GM10248 (cell line): ENCODE data around the gene ENO1.
A peak's percentile ranks its signal among the peaks of the same experiment; 100 is the strongest.
"Not testable (repeated sequence)": the region's sequence is repeated elsewhere in the genome, so short reads cannot be mapped to it uniquely, and the experiment has no call there.

Source experiments
- CTCF ChIA-PET: fragments of 300-600 bp; sonication (Branson Sonifier 250); formaldehyde crosslinking; extraction: SDS; loops from one replicate; lab custom pipeline; 2021; ENCODE audit warnings: antibody characterized with exemption; lab: Yijun Ruan, JAX
- POLR2A ChIA-PET: fragments of 350-650 bp; sonication (Branson Sonifier 250); formaldehyde crosslinking; extraction: SDS; loops from one replicate; lab custom pipeline; 2020; ENCODE audit warnings: antibody characterized with exemption; lab: Yijun Ruan, JAX
- DNase-seq: peaks from one replicate; pipeline ENCODE4 v3.0.0; 2012; ENCODE audit errors: extremely low spot score
- CTCF ChIP-seq: IDR thresholded peaks from 2 replicates; pipeline ENCODE4 v1.5.1; 2012; ENCODE audit warnings: mild to moderate bottlenecking, low read depth; ENCODE audit errors: extremely low read depth, missing control alignments, control extremely low read depth

The ENO1 gene

GRCh38 chr1:8822373-8823294 is 55.9 kb downstream of the ENO1 start:
- ChIA-PET POLR2A (no interaction called here), CTCF (interaction anchor here (2.8 to 3.5 kb wide), 2 partner anchors 24 to 26 kb away, joined by 10 to 20 read pairs; no protein-coding TSS in a partner anchor)
- DNase-seq: no peak
- no peak for TF ChIP-seq CTCF

DNA sequence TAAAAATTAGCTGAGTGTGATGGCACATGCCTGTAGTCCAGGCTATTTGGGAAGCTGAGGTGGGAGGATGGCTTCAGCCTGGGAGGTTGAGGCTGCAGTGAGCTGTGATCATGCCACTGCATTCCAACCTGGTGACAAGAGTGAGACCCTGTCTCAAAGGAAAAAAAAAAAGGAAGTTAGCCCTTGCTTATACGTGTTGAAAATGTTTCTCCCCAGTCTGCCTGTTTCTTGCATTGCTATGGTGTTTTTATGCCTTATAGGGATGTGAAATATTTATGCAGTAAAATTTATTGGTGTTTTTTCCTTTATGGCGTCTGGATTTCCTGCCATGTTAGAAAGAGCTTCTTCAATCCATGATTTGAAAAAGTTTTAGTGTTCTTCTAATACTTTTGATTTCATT is 57.4 kb downstream of the ENO1 start:
- TF ChIP-seq CTCF: no peak
- ChIA-PET CTCF (interaction anchor here (0.9 to 3.5 kb wide), 5 partner anchors 11 to 96 kb away, joined by 3 to 20 read pairs (median 3); no protein-coding TSS in a partner anchor), POLR2A (no interaction called here)
- no peak for DNase-seq

GRCh38 chr1:8818789-8819188 is 59.7 kb downstream of the ENO1 start:
- DNase-seq, POLR2A ChIA-PET: not testable (repeated sequence)
- CTCF ChIA-PET: interaction anchor here (1.5 kb wide), 1 partner anchor 11 kb away, joined by 3 read pairs; no protein-coding TSS in a partner anchor

DNA sequence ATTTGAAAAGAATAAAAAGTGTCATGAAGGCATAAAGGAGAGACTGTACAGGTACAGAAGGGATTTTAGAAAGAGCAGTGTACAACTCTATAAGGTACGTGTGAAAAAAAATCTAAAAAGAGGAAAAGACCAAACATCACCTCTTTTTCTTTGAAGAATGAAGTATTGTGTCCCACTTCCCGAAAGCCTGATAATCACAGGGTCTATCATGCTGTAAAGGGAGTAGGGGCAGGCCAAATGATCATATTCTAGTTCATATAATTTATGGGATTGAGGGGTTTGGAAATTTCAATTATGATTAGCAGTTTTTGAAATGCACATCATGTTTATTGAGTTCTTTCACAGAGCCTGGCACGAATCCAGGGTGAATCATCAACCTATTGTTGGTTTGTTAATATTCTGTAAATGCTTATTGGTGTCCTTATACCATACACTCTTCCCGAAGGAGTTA is 60.1 kb downstream of the ENO1 start:
- no peak for DNase-seq
- CTCF ChIA-PET: no interaction called here
- POLR2A ChIA-PET: no interaction called here
- TF ChIP-seq CTCF: no peak

DNA sequence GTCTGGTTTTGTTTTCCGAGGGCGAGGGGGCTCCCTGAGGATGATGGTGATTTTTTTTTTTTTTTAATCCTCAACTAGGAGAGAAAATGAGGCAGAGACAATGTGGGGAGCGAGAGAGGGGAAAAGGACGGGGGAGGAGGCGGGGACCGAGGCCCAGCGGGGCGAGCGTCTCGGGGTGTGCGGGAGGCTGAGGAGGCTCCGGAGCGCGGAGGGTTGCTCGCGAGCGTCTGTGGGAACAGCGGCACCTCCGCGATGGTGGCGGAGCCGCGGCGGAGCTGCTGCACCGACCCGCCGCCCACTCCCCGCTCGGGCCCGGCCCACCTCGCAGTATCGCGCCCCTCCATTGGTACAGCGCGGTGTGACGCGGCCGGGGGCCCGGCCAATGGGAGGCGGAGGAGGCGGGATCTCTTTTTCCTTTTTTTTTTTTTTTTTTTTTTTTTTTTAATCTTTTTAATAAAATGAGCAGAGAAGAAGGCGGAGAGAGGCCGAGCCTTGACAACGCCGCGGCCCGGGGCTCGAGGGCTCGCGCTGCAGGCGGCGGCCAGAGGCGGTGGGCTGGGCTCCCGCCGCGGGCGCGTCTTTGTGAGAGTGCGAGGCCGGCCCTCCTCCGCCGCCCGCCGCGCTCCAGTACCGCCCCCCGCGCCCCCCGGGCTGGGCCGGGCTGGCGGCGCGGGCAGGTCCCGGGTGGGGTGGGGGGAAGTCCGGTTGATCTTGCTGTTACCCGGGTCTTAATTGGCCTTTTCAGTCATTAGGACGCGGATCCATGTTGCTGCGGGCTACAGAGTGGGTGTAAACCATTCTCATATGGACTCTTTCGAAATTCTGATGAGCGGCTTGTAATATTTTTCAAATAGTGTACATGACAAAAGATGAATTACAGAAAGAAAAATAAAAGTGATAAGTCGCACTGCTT is 60.8 kb downstream of the ENO1 start, which contains the start of gene RERE:
RERE (minus strand) TSS at position 229 of the 913 bp plus-strand sequence.
- TF ChIP-seq CTCF: no peak
- ChIA-PET POLR2A (interaction anchor here (0.5 to 0.7 kb wide), 3 partner anchors 10 to 997 kb away, joined by 3 to 6 read pairs (median 4); no protein-coding TSS in a partner anchor), CTCF (no interaction called here)
- DNase-seq: peak; percentile 100

DNA sequence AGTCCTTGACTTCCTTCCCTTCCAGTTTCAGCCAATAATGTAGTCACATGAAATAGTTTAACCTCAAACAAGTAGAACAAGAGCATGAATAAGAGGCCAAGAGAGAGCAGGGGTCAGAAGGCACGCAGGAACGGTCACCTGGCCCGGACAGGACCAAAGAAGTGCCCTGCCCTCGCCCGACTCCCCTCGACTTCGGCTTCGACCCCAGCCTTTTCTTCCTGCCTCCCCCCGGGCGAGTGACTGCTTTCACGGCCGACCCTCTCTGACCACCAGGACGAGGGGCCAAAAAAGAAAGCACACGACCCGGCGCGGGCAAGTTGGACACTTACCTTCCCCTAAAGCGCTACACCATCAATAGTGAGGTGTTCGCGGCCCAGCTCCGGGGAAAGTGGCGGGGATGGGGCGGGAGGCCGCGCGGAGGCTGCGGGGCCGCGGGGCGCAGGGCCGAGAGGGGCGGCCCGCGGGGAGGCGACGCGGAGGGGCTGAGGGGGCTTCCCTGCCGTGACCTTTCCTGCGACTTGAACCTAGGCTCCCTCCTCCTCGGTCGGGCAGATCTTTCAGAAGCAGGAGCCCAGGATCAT is 61.6 kb downstream of the ENO1 start:
- POLR2A ChIA-PET: no interaction called here
- peak; percentile 33 for DNase-seq
- TF ChIP-seq CTCF: no peak
- CTCF ChIA-PET: interaction anchor here (2.5 kb wide), 1 partner anchor 32 kb away, joined by 11 read pairs; no protein-coding TSS in a partner anchor
